HG03575 (cell line): ENCODE data around the gene RAB11FIP4.

ENCODE experiments used
- ATAC-seq: cut with Tn5 transposase; IDR thresholded peaks from one replicate; pipeline ENCODE4 v1.9.1; 2021; ENCODE audit not compliant: unreplicated experiment, insufficient number of reproducible peaks, low FRiP score; ENCODE audit errors: extremely low read depth

RAB11FIP4 gene

GRCh38 chr17:31509805-31510177 lies 118.3 kb downstream of the RAB11FIP4 start:
- ATAC-seq, result no peak

DNA sequence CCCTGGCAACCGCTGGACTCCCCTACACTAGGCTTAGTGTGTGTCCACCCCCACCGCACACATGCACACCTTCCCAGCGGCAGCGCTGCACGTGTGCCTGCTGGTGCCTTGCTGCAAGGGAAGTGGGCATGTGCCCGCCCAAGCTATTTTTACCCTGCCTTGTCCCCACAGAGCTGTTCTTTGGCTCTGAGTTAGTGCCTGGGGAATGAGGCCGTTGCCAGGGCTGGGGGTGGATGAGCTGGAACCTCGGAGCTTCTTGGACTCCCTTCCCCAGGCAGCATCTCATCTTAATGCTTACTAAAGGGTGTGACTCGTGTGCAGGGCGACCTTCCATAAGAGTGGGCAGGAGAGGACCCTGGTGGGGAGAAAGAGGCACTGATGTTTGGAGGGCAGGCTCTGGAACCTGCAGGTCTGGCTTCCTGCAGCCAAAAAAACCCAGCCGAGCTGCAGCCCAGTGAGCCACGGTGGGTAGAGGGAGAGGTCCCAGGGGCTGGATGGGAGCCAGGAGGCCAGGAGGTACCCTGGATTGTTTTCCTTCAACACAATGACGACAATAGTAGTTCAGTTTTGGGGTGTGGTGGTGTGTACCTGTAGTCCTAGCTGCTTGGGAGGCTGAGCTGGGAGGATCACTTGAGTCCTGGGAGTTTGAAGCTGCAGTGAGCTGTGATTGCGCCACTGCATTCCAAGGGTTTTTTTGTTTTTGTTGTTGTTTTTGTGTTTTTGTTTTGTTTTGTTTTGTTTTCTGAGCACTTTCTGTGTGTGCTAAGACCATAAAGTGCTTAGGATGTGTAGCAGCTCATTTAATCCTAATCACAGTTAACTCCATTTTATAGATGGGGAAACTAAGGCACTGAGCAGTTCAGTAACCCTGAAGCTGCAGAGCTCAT lies 119.1 kb downstream of the RAB11FIP4 start:
- no peak for ATAC-seq

DNA sequence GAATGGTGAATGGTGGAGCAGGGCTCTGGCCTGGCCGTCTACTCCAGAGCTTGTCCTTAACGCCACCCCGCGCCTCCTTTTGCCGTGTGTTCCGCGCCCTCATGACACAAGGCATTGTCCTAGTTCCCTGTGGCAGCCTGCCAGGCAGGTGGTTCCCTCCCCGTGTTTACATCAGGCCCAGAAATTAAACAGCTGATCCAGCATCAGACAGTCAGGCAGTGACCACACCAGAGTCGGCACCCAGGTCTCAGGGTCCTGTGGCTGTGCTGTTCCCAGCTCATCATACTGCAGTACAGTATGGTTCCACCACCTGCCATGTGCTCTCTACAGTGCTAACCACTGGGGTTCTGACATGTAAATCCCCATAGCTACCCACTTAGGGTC lies 119.7 kb downstream of the RAB11FIP4 start:
- no peak for ATAC-seq

DNA sequence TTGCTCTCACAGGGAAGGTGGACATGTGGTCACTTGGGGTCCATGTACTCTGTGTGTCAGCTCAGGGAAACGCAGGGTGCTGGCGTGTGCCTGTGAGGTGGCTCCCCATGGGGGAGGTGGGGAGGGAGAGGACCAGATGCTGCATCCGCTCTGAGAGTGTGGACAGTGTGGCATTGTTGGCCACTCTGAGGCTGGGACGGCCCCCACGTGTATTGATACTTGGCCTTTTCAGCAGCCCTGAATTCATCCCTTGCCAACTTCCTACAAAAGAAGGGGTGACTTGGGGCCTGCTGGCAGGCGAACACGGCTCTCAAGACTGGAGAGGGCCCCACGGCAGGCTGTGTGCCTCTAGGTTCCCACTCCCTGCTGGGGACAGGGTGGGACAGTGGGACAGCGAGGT lies 120.1 kb downstream of the RAB11FIP4 start:
- no peak for ATAC-seq

DNA sequence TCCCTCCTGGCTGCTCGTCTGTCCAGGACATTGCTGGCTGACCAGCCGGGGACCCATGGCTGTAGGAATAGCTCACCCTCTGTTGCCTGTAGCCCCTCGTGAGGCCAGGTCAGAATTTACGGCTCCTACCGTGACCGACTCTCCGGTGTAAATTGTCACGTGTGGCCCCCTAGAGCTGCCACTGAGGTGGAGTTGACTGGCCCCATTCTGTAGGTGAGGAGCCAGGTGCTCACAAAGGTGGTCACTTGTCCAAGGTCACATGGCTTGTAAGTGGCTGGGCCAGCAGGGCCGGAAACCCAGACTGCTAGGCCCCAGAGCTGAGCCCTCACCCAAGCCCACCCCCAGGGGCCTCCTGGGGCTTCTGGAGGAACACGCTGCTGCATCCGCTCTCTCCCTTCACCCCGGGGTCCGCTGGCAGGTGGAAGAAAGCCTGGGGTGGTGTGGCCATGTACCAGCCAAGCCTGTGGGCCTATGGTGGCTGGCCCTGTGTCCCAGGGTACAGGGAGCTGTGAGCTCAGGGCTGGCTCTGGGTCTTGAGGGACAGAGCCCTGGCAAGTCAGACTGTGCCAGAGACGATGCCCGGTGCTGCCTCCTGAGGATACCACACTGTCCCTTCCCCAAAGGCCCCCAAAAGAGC lies 120.7 kb downstream of the RAB11FIP4 start:
- no peak for ATAC-seq

DNA sequence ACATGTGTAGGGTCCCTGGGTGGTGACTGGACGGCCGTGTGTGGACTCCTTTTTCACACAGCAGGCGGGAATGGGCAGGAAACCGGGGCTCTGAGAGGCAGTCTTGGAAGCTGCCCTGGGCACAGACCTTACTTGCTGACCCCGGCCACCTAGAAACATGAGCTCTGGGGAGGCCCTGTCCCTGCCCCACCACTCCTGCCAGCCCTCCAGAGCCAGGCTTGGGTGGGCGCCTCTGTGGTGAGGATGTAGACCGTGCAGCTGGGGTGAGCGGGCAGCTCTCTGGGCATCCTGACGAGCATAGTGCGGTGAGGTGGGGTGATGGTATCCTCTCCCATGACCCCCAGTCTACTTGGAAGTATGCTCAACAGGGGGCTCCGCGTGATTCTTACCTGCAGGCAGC lies 121.3 kb downstream of the RAB11FIP4 start:
- no peak for ATAC-seq

GRCh38 chr17:31513731-31514427 lies 122.4 kb downstream of the RAB11FIP4 start:
- no peak for ATAC-seq

DNA sequence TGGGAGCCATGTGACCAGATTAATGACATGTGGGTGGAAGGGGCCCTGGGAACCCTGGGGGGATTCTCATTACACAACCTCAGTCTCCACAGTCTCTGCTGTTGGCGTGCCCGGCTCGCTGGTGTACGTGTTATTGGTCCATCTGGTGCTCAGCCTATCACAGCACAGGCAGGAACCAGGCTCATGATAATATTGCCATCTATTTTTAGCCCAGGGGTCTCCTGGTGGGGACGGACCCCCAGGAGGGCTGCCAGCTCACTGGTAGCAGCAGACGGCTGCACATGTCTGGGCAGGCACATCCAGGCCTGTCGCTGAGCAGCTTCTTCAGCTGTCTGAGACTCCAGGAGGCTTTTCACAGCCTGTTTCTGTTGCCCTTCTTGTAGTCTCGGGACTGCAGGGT lies 123.8 kb downstream of the RAB11FIP4 start:
- ATAC-seq, result no peak

- ATAC-seq, result no peak
These were observed 126.0 kb downstream of the RAB11FIP4 start for GRCh38 chr17:31517524-31517923.

DNA sequence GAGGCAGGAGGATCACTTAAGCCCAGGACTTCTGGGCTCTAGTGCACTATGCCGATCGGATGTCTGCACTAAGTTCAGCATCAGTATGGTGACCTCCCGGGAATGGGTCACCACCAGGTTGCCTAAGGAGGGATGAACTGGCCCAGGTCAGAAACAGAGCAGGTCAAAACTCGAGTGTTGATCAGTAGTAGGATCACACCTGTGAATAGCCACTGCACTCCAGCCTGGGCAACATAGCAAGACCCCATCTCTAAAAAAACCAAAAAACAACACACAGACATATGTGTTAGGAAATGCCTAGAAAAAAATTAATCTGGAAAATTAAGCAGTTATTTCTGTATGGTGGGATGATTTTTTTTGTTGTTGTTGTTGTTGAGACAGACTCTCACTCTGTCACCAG lies 127.0 kb downstream of the RAB11FIP4 start:
- ATAC-seq, result no peak

DNA sequence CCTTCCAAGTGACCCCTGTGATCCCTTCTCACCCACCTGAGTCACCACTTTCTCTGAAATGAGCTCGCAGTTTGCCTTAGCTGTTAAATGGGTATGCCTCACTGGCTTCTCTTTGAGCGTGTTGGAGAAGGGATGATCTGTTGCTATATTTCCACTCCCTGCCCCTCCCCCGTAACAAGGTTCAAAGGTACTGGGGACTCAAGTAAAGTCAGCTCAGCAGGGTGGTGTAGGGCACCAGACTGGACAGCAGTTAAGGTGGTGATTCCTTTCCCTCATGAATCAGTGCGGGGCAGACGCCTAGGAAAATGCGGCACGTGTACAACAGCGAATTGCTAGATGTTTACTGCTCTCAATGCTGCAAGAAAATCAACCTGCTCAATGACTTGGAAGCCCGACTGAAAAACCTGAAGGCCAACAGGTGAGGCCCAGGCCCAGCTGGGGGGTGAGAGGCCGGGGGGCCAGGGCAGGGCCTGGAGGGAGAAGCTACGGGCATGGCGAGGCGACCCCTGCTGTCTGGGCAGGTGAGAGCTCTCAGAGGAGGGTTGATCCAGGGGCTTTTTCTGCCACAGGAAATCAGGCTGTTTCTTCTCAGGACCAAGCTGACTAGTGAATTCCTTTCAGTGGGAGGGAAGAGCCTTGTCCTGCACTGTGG lies 130.3 kb downstream of the RAB11FIP4 start:
- ATAC-seq, result no peak

DNA sequence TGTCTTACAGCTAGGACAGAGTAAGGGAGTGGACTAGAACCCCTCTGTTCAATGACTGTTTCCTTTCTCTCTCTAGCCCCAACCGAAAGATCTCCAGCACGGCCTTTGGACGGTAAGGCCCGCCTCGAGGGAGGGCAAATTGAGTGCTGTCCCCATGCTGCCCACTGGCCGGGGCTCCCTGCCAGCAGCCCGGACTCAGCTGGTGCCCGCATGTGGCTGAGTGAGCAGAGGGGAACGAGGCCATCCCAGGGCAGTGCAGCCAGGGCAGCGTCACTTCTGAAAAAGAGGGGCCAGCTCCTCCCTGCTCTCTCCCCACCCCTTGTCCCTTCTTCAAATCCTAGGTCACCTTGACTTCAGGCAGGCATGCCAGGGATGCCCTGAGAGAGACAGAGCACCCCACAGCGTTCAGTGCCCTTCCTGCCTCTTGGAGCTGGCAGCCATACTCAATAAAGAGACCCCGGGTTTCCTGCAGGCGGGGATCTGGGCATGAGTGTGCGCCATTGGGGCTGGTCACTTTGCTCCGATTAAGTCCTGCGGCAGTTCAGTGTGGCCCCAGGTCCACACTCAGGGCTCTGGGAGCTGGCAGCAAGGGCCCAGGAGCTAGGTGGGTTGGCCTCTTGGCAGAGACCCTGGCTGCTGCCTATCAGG lies 130.9 kb downstream of the RAB11FIP4 start:
- no peak for ATAC-seq

GRCh38 chr17:31522987-31523495 lies 131.6 kb downstream of the RAB11FIP4 start:
- ATAC-seq, result no peak

GRCh38 chr17:31523862-31524730 lies 132.6 kb downstream of the RAB11FIP4 start:
- ATAC-seq, result no peak

- no peak for ATAC-seq
These were observed 133.7 kb downstream of the RAB11FIP4 start for GRCh38 chr17:31524926-31525800.

DNA sequence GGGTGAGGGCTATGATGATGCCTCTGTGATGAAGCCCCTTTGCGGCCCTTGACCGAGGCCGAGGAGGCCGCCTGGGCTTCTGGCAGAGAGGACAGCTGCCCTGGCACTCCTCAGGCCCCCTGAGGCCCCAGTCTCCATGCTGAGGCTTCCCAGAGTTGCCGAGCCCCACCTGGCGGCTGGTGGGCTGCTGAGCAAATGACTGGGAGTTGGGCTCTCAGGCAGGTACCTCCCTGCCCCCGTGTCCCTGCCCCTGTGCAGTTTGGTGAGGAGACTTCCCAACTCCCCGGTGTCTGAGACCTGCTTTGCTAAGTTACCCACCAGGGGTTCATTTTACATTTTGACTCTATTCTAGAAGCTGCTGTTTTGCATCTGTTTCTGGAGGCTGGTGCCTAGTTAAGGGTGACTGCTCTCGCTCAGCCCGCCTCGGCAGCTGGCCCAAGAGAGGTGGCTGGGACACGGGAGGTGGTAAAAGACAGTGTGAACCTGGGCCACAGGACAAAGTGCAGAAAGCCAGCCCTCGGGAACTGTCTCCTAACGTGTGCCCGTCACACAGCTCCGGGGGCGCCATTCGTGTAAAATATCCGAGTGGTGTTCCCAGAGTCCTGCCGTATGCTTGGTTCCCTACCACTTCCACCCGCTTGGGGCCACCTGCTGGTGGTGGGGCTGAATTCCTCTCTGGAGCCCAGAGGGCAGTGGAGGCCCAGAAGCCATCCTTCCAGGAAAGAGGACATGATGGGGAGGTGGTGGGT lies 134.5 kb downstream of the RAB11FIP4 start:
- no peak for ATAC-seq
